Spinal cord (tissue), 10 donors: ENCODE data around the gene KRT78. TPM values are rescaled to one million over a fixed set of nuclear protein-coding genes. Genes with fewer than 3 reads are reported as not detected.
"Not testable (repeated sequence)": the region's sequence is repeated elsewhere in the genome, so short reads cannot be mapped to it uniquely, and the experiment has no call there.

Source experiments
- DNase-seq, 6 donors: peaks; one replicate each; pipeline versions ENCODE4 v3.0.0 to v3.0.0-alpha.2; 2013 to 2015; ENCODE audit warnings: low spot score in 6 of 6, low read depth in 4 of 6
- H3K27ac ChIP-seq: one replicate; pipeline ENCODE4 v1.5.1; 2013; ENCODE audit warnings: low read depth, low read length, control low read depth
- H3K27me3 ChIP-seq: one replicate; pipeline ENCODE4 v1.6.1; 2013; ENCODE audit warnings: low read length; ENCODE audit not compliant: control insufficient read depth, insufficient read depth
- H3K36me3 ChIP-seq: one replicate; pipeline ENCODE4 v1.6.1; 2013; ENCODE audit warnings: low read length; ENCODE audit not compliant: control insufficient read depth, insufficient read depth
- H3K4me1 ChIP-seq: one replicate; pipeline ENCODE4 v1.6.1; 2013; ENCODE audit warnings: low read length; ENCODE audit not compliant: control insufficient read depth, insufficient read depth
- H3K4me3 ChIP-seq: one replicate; pipeline ENCODE4 v1.5.1; 2013; ENCODE audit warnings: low read depth, low read length, control low read depth
- H3K9me3 ChIP-seq: one replicate; pipeline ENCODE4 v1.6.1; 2013; ENCODE audit warnings: low read length; ENCODE audit not compliant: control insufficient read depth, insufficient read depth
- WGBS: methylation state at CpG from one replicate; pipeline ENCODE4 v1.1.5; 2013; ENCODE audit warnings: missing lambda C conversion rate; ENCODE audit not compliant: insufficient coverage; 5-methylcytosine and 5-hydroxymethylcytosine counted together
- long read RNA-seq, 4 donors: transcript quantifications; one replicate each; lab custom pipeline, GENCODE V29; 2026
- polyA plus RNA-seq, 2 donors: library from polyadenylated mRNA; unstranded; fragments of 120-200 nt; gene quantifications; one replicate each; pipeline ENCODE4 v1.2.1, GENCODE V29; 2013; ENCODE audit not compliant: insufficient read length in 2 of 2
- total RNA-seq, 2 donors: library from RNA; depleted of rRNA in 1 of 2; stranded (reverse); fragments of 120-200 nt in 1 of 2; fragments of >200 nt in 1 of 2; gene quantifications; one replicate each; pipeline versions ENCODE4 v1.2.3 to v1.2.4, GENCODE V29; 2013 to 2014
- donor health status: healthy.

KRT78 gene
- total RNA-seq: under 1 TPM in 1 of 2 donors, not detected in 1; 0.11 TPM
- polyA plus RNA-seq: not detected
- long read RNA-seq, donor 1: 0 reads
- long read RNA-seq, donor 2: 0 reads
- long read RNA-seq, donor 3: 0 reads
- long read RNA-seq, donor 4: 0 reads

DNA sequence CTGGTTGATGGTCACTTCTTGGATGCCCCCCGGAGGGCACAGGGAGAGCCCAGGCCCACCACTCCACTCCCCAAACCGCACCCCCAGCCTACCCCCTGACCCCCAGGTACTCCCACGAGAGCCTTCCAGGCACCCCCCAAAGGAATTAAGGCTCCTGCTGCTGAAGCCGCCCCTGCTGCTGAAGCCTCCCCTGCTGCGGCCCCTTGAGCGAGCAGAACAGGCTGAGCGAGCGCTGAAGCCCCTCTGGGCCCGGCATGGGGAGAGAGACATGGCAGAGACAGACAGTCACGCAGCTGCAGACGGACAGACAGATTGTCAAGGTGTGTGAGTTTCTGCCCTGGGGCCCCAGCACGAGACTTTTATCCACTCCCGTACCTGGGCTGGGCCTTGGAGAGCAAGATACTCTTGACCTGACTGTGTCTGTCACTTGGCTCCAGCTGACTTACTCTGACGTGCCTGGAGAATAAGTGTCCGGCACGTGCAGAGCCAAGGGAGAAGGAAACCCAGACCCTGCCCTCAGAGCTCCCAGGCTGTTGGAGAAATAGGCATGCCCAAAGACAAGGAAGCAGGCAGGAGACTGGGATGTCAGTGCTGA lies at the start of gene KRT78:
TSS of gene KRT78 (minus strand) at position 334 of the 595 bp plus-strand sequence. CDS start at position 270, 64 bp downstream.
- WGBS: 87% methylated on average over 15 of the region's 16 CpGs
- no peak for DNase-seq

DNA sequence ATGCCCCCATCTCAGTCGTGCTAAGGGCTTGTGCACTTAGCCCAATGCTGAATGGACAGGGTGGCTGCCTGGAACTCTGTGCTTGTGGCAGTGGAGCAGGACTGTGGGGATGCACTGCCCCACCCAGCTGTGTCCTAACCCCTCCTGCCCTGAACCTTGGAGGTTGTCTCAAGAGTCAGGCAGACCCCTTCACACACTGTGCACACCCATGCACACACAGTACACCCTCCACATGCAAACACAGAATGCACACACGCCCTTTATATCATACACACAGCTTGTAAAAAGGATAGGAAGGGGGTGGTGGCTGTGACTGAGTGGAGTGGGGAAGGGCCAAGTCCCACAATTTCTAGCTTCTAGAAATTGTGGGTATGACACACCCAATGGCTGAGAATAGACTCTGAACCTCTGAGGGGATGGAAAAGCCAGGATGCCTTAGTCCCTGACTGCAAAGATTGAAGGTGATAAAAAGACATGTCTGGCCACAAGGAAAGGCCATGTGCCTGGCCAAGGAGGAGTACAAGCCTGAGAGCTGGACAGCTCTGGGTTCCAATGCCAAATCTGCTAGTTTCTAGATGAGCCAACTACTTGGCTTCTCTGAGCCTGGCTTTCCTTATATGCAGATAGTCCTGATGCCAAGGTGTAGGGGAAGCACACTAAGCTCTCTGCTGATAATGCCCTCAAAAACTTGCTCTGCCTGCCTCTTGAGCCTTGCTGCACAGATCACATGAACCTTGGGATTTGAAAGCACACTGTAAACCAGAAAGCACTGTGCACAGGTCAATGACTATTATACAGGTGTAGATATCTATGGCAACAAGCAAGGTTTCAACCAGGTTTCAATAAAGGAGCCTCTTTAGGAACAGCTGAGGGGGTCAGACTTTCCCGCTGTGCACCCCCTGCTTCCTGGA lies 47.7 kb upstream of the KRT78 start:
- DNase-seq: no peak
- H3K27me3 ChIP-seq: no peaks in the 10 kb centered on the region
- 67% methylated on average over 1 of the region's 3 CpGs for WGBS
- H3K27ac ChIP-seq: no peak overlapping the region
- H3K9me3 ChIP-seq: peaks cover 3% of the 10 kb centered on the region
- no peak overlapping the region for H3K4me3 ChIP-seq
- no peaks in the 10 kb centered on the region for H3K36me3 ChIP-seq
- no peaks in the 10 kb centered on the region for H3K4me1 ChIP-seq

More for the DNA sequence above, at the start of gene KRT78:
- Histone ChIP-seq H3K4me3 (no peak within 1 kb of the TSS), H3K9me3 (no peaks in the 10 kb centered on the region), H3K27me3 (peaks cover 2% of the 10 kb centered on the region), H3K27ac (no peak within 1 kb of the TSS), H3K4me1 (no peaks in the 10 kb centered on the region), H3K36me3 (no peaks in the 10 kb centered on the region)

DNA sequence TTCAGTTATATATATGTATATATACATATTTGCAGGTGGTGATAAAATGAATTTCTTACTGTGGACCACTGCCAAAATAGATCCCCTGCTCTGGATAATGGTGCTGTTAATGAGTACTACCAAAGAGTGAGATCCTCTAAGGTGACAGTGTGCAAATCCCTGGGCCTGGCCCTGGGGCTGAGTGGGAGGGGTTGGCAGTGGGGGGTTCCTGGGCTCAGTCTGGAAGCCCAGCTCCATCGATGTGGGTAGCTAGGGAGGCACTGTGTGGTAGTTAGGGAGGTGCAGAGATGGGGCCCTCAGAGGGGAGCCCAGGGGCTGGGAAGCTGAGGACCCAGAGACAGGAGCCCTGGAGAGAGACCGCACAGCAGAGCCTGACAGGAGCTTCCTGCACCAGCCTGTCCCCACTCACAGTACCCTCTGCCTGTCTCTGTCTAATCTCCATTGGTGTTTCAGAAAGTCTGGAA lies 47.0 kb upstream of the KRT78 start:
- Histone ChIP-seq H3K27ac (no peak overlapping the region), H3K27me3 (no peaks in the 10 kb centered on the region), H3K4me1 (no peaks in the 10 kb centered on the region), H3K4me3 (no peak overlapping the region), H3K9me3 (peaks cover 3% of the 10 kb centered on the region), H3K36me3 (no peaks in the 10 kb centered on the region)
- 72% methylated on average over 2 of the region's 2 CpGs for WGBS
- DNase-seq: no peak

DNA sequence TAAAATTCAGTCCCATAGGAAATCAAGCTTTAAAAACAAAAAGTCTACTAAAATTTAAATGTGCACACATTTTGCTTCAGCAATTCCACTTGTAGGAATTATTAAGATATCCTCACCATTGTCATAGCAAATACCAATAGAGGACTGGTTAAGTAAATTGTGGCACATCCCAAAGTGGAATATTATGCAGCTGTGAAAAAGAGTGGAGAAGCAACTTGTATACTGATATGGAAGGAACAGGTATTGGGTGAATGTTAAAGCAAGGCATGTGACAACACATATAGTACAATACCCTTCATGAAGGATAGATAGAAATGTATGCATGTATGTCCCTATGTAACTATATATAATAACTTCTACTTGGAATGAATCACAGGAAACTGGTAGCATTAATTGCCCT lies 44.2 kb upstream of the KRT78 start:
- no peaks in the 10 kb centered on the region for H3K4me1 ChIP-seq
- no peak overlapping the region for H3K27ac ChIP-seq
- no peak for DNase-seq
- no peak overlapping the region for H3K4me3 ChIP-seq
- no peaks in the 10 kb centered on the region for H3K36me3 ChIP-seq
- no peaks in the 10 kb centered on the region for H3K27me3 ChIP-seq
- H3K9me3 ChIP-seq: peaks cover 3% of the 10 kb centered on the region

DNA sequence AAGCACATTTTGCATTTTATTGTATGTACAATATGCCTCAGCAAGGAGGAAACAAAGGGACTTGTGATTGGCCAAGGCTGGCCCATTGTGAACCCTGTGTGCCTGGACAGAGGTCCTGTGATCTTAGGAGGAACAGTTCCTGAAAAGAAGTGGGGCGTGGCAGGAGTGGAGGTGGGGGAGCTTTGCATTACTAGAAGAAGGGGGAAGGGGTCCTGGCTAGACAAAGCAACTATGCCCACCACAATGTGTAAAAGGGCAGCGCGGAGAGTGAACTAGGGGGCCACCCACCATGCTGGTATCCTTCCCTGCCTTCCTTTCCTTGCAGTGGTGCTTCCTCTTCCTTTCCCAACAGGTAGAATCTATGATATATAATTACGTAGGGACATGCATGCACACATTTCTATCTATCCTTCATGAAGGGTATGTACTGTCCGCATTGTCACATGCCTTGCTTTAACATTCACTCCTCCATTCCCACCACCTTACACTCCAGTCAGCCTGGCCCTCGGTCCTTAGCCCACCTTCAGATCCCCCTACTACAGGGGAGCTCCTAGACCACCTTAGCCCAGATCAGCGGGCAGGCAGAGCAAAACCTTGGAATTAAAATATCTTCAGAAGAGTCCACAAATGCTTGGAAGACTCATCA lies 43.5 kb upstream of the KRT78 start:
- no peak overlapping the region for H3K4me3 ChIP-seq
- no peak overlapping the region for H3K27ac ChIP-seq
- no peaks in the 10 kb centered on the region for H3K4me1 ChIP-seq
- H3K9me3 ChIP-seq: peaks cover 3% of the 10 kb centered on the region
- no peaks in the 10 kb centered on the region for H3K36me3 ChIP-seq
- H3K27me3 ChIP-seq: no peaks in the 10 kb centered on the region
- WGBS: 92% methylated on average over 2 of the region's 7 CpGs
- no peak for DNase-seq

DNA sequence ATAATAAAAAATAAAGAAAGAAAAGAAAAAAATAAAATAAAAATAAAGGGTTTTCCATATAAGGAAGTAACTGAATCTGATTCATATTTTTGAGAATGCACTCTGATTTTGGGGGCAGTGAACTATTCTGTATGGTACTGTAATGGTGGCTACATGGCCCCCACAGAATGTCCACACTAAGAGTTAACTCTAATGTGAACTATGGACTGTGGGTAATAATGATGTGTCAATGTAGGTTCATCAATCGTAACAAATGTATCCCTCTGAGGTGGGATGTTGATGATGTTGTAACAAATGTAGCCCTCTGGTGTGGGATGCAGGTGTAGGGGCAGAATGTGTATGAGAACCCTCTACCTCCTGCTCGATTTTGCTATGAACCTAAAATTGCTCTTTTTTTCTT lies 42.2 kb upstream of the KRT78 start:
- 80% methylated on average over 1 of the region's 2 CpGs for WGBS
- no peak for DNase-seq
- Histone ChIP-seq H3K4me3 (no peak overlapping the region), H3K36me3 (no peaks in the 10 kb centered on the region), H3K9me3 (peaks cover 3% of the 10 kb centered on the region), H3K27me3 (no peaks in the 10 kb centered on the region), H3K4me1 (no peaks in the 10 kb centered on the region), H3K27ac (no peak overlapping the region)

GRCh38 chr12:52890417-52890816 lies 41.6 kb upstream of the KRT78 start:
- WGBS: 87% methylated on average over 2 of the region's 3 CpGs
- Histone ChIP-seq H3K4me3 (no peak overlapping the region), H3K36me3 (no peaks in the 10 kb centered on the region), H3K9me3 (peaks cover 3% of the 10 kb centered on the region), H3K4me1 (no peaks in the 10 kb centered on the region), H3K27ac (no peak overlapping the region), H3K27me3 (no peaks in the 10 kb centered on the region)
- DNase-seq: no peak

DNA sequence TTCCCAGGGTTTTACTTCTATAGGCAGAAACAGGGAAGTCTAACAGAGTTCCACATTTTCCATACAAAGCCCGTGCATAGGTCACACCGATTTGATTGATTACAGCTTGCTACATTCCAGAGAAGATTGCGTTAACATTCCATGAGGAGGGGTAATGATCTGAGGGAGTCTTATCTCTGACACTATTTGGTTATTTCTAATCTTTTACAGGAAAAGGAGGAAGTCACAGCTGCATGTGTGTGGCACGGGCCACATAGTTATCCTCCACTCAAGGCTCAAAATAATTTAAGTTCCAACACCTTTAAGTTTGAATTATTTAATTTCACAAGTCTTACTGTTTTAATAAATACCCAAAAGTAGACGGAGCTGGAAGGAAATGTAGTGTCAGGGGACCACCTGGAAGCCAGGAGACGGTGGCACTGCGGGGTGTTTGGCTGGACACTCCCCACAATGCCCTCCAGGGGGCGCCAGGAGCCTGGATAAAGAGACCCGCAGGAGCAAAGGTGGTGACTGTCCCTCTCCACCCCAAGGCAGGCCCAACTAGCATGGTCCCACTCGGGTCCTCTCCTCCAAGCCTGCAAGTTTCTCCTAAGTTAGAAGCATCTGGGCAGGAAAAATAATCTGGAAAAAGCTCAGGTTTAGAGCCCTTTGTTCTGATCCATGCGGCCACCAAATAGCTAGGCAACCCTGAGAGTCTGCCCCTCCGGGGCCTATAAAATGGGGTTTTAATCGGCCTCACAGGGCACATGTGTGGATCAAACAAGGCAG lies 35.9 kb upstream of the KRT78 start:
- DNase-seq: peak in 2 of 6 donors; percentile 68 to 79
- Histone ChIP-seq H3K27ac (no peak overlapping the region), H3K4me3 (no peak overlapping the region), H3K4me1 (peaks cover 4% of the 10 kb centered on the region), H3K27me3 (no peaks in the 10 kb centered on the region), H3K36me3 (no peaks in the 10 kb centered on the region), H3K9me3 (no peaks in the 10 kb centered on the region)
- 51% methylated on average over 6 of the region's 13 CpGs for WGBS

GRCh38 chr12:52880499-52880898 lies 31.7 kb upstream of the KRT78 start:
- peaks cover 16% of the 10 kb centered on the region for H3K4me1 ChIP-seq
- not testable (repeated sequence) for H3K36me3 ChIP-seq, H3K27me3 ChIP-seq, DNase-seq, H3K4me3 ChIP-seq, H3K27ac ChIP-seq, H3K9me3 ChIP-seq
- WGBS: no CpG with 5 or more reads among the region's 8 CpGs
